K562 (cell line): ENCODE data around the gene SKIDA1. TPM values are rescaled to one million over a fixed set of nuclear protein-coding genes. Genes with fewer than 3 reads are reported as not detected.

Experiments
- ATAC-seq: fragments of 200-7000 bp; cut with Tn5 transposase; 3 replicates; pipeline ENCODE4 v1.9.1; 2020; ENCODE audit warnings: moderate library complexity
- BruUV-seq: library from RNA; stranded (reverse); fragments of 400-500 nt; replicated peaks from 2 replicates; lab custom pipeline; 2021; lab: Mats Ljungman, UMichigan
- CTCF ChIA-PET: fragments of 300-600 bp; formaldehyde crosslinking; extraction: SDS; loops from one replicate; lab custom pipeline; 2021; ENCODE audit warnings: low intra/inter-chr PET ratio; lab: Yijun Ruan, JAX
- POLR2A ChIA-PET: fragments of 300-600, 350-650 bp; sonication (Branson Sonifier 250); formaldehyde crosslinking; extraction: SDS; loops from one replicate; lab custom pipeline; 2021; ENCODE audit warnings: antibody characterized with exemption, inconsistent platforms; lab: Yijun Ruan, JAX
- DNase-seq, 4 experiments: peaks; one replicate each; pipeline versions ENCODE4 v3.0.0 to v3.0.0-alpha.2; 2011 to 2018; ENCODE audit warnings: low spot score in 3 of 4, mixed read lengths in 3 of 4; ENCODE audit errors: extremely low read depth in 1 of 4
- FAIRE-seq: peaks from 2 replicates; lab custom pipeline; 2011; peaks lifted over from hg19 to GRCh38; lab: Jason Lieb, UNC
- H2AFZ ChIP-seq: 2 replicates; pipeline ENCODE4 v1.6.0; 2011; ENCODE audit warnings: low read depth, low read length, control low read depth, inconsistent platforms
- H3K27ac ChIP-seq: fragments of 200-600 bp; 3 replicates; pipeline ENCODE4 v1.8.0; 2011; ENCODE audit warnings: low read depth, mild to moderate bottlenecking, control low read depth, inconsistent platforms, low read length, moderate library complexity, mixed read lengths; ENCODE audit errors: extremely low read depth
- H3K27me3 ChIP-seq, 2 experiments: fragments of 300-600 bp in 1 of 2; 2 replicates in 1 of 2; 3 replicates in 1 of 2; pipeline versions ENCODE4 v1.6.0 to v1.8.0; 2011; ENCODE audit warnings: inconsistent platforms in 2 of 2, low read length in 2 of 2, mild to moderate bottlenecking in 1 of 2, mixed read lengths in 1 of 2, moderate library complexity in 1 of 2; ENCODE audit not compliant: control insufficient read depth in 2 of 2, insufficient read depth in 2 of 2
- H3K36me3 ChIP-seq: fragments of 300-600 bp; 3 replicates; pipeline ENCODE4 v1.8.0; 2011; ENCODE audit warnings: mild to moderate bottlenecking, low read length, inconsistent platforms; ENCODE audit not compliant: control insufficient read depth, insufficient read depth
- H3K4me1 ChIP-seq, 2 experiments: fragments of 200-600 bp in 1 of 2; replicated peaks in 1 of 2; 2 replicates in 1 of 2; 3 replicates in 1 of 2; pipeline versions ENCODE4 v1.5.1 to v1.8.0; 2011; ENCODE audit warnings: inconsistent platforms in 2 of 2, low read length in 2 of 2, mild to moderate bottlenecking in 1 of 2, mixed read lengths in 1 of 2, moderate library complexity in 1 of 2; ENCODE audit not compliant: control insufficient read depth in 2 of 2, insufficient read depth in 2 of 2
- H3K4me2 ChIP-seq: 2 replicates; pipeline ENCODE4 v1.6.1; 2011; ENCODE audit warnings: low read length, control low read depth, inconsistent platforms, mixed read lengths; ENCODE audit not compliant: insufficient read depth
- H3K4me3 ChIP-seq: fragments of 200-600 bp; sonication (generic), shearing (Covaris generic); 2 replicates; pipeline ENCODE4 v1.5.1; 2016; ENCODE audit warnings: control low read depth, inconsistent platforms
- H3K79me2 ChIP-seq: fragments of 200-600 bp; 3 replicates; pipeline ENCODE4 v1.8.0; 2011; ENCODE audit warnings: low read length, inconsistent platforms; ENCODE audit not compliant: control insufficient read depth, insufficient read depth
- H3K9ac ChIP-seq, 2 experiments: 2 replicates each; pipeline versions ENCODE4 v1.6.0 to v1.6.1; 2011; ENCODE audit warnings: low read depth in 2 of 2, low read length in 2 of 2, control low read depth in 1 of 2, inconsistent platforms in 1 of 2, mild to moderate bottlenecking in 1 of 2, mixed read lengths in 1 of 2; ENCODE audit not compliant: insufficient read depth in 1 of 2
- H3K9me1 ChIP-seq: one replicate; pipeline ENCODE4 v1.6.0; 2011; ENCODE audit warnings: inconsistent platforms, mild to moderate bottlenecking, low read length, moderate library complexity; ENCODE audit not compliant: control insufficient read depth, insufficient read depth
- H3K9me3 ChIP-seq: replicated peaks from 2 replicates; pipeline ENCODE4 v1.5.1; 2011; ENCODE audit warnings: low read depth, low read length, inconsistent platforms; ENCODE audit not compliant: control insufficient read depth, insufficient read depth
- H4K20me1 ChIP-seq: replicated peaks from 2 replicates; pipeline ENCODE4 v1.6.1; 2011; ENCODE audit warnings: low read length, inconsistent platforms, mixed read lengths; ENCODE audit not compliant: control insufficient read depth, insufficient read depth
- CREM ChIP-seq: IDR thresholded peaks from 2 replicates; pipeline ENCODE4 v1.6.1; 2014; ENCODE audit warnings: antibody characterized with exemption, low read depth
- CTBP1 ChIP-seq: fragments of 450-650 bp; IDR thresholded peaks from 2 replicates; pipeline ENCODE4 v1.6.1; 2016; ENCODE audit warnings: borderline replicate concordance
- IRF1 ChIP-seq: sonication (generic); formaldehyde crosslinking; IDR thresholded peaks from 2 replicates; pipeline ENCODE4 v1.8.0; 2022; ENCODE audit warnings: missing genetic modification reagents, mild to moderate bottlenecking, borderline replicate concordance
- KLF10 ChIP-seq: fragments of 250-450 bp; sonication (Bioruptor Pico); IDR thresholded peaks from 2 replicates; pipeline ENCODE4 v1.6.1; 2021; ENCODE audit warnings: matching md5 sums
- NR2C1 ChIP-seq, 2 experiments: fragments of 450-650 bp; IDR thresholded peaks; 2 replicates each; pipeline ENCODE4 v1.6.1; 2017; ENCODE audit warnings: mild to moderate bottlenecking in 2 of 2, antibody characterized with exemption in 1 of 2, inconsistent platforms in 1 of 2, missing compliant biosample characterization in 1 of 2, missing genetic modification characterization in 1 of 2
- PHF20 ChIP-seq: fragments of 450-650 bp; IDR thresholded peaks from 2 replicates; pipeline ENCODE4 v1.6.1; 2018; ENCODE audit not compliant: partially characterized antibody
- POLR2AphosphoS2 ChIP-seq: IDR thresholded peaks from 2 replicates; pipeline ENCODE4 v1.6.1; 2012; ENCODE audit warnings: low read length, improper control_type of control experiment
- RBM39 ChIP-seq: fragments of 200-400 bp; formaldehyde crosslinking; optimal IDR thresholded peaks from 2 replicates; pipeline ENCODE3; 2018; ENCODE audit warnings: low read depth, low read length
- TEAD1 ChIP-seq, 2 experiments: fragments of 450-650 bp in 1 of 2; sonication (generic) in 1 of 2; formaldehyde crosslinking; IDR thresholded peaks; 2 replicates each; pipeline versions ENCODE4 v1.4.0 to v1.8.0; 2020 to 2022; ENCODE audit warnings: mild to moderate bottlenecking in 2 of 2, missing genetic modification reagents in 1 of 2
- ZFX ChIP-seq: sonication (generic); formaldehyde crosslinking; IDR thresholded peaks from 2 replicates; pipeline ENCODE4 v1.8.0; 2022; ENCODE audit warnings: mild to moderate bottlenecking, missing genetic modification reagents, moderate library complexity
- ZNF12 ChIP-seq: sonication (generic); formaldehyde crosslinking; IDR thresholded peaks from 2 replicates; pipeline ENCODE4 v1.4.0; 2020; ENCODE audit warnings: mild to moderate bottlenecking, missing genetic modification reagents
- ZNF24 ChIP-seq: fragments of 450-650 bp; IDR thresholded peaks from 2 replicates; pipeline ENCODE4 v1.6.1; 2016
- ZNF431 ChIP-seq: sonication (generic); formaldehyde crosslinking; IDR thresholded peaks from 2 replicates; pipeline ENCODE4 v1.8.0; 2022; ENCODE audit warnings: mild to moderate bottlenecking, missing genetic modification reagents
- WGBS: fragments of 100-300 bp; shearing (Covaris generic); methylation state at CpG from one replicate; pipeline ENCODE4 v1.1.6; 2016; ENCODE audit warnings: low coverage, mixed read lengths; ENCODE audit not compliant: insufficient coverage; ENCODE audit errors: missing lambda C conversion rate; 5-methylcytosine and 5-hydroxymethylcytosine counted together
- in situ Hi-C: fragments of 300-500 bp; cut with MboI; formaldehyde crosslinking; loops from 4 replicates; pipeline ENCODE4 v1.15.0; 2018; ENCODE audit warnings: inconsistent platforms, mixed read lengths
- intact Hi-C: fragments of 100-400 bp; cut with micrococcal nuclease; formaldehyde crosslinking; loops from 2 replicates; pipeline ENCODE4 v1.14.2; 2022
- polyA plus RNA-seq, 8 experiments: library from polyadenylated mRNA; depleted of rRNA in 4 of 8; stranded (reverse) in 5 of 8; unstranded in 3 of 8; fragments of >200 nt; fragmentation: Nextera tagmentation in 2 of 8; fragmentation: Illumina TruSeq in 1 of 8; extraction: Ambion mirVana in 2 of 8; extraction: Trizol in 1 of 8; gene quantifications; 2 replicates each; pipeline versions ENCODE4 v1.2.1 to v1.2.3, GENCODE V29; 2011 to 2014; ENCODE audit warnings: inconsistent platforms in 1 of 8, missing spikeins in 1 of 8
- total RNA-seq, 7 experiments: library from RNA; depleted of rRNA in 6 of 7; stranded (reverse); fragments of >200 nt in 6 of 7; fragmentation: Illumina TruSeq in 2 of 7; extraction: Trizol in 2 of 7; gene quantifications; 2 replicates each; pipeline versions ENCODE4 v1.2.1 to v1.2.3, GENCODE V29; 2011 to 2021; ENCODE audit warnings: low replicate concordance in 1 of 7
- TF ChIP-seq, protein P1 (sequence below): sonication (generic); formaldehyde crosslinking; IDR thresholded peaks from 2 replicates; pipeline ENCODE4 v1.9.0; 2022; ENCODE audit warnings: mild to moderate bottlenecking, missing genetic modification reagents
- TF ChIP-seq, protein P2 (sequence below): fragments of 450-650 bp; IDR thresholded peaks from 2 replicates; pipeline ENCODE4 v1.6.1; 2016
- TF ChIP-seq, protein P3 (sequence below): IDR thresholded peaks from 3 replicates; pipeline ENCODE4 v1.6.1; 2011; ENCODE audit warnings: borderline replicate concordance, mild to moderate bottlenecking, moderate library complexity; ENCODE audit not compliant: insufficient read length; ENCODE audit errors: extremely low read depth

The SKIDA1 gene
- total and polyA plus RNA-seq, 9 of the 15 experiments (the other 6 are each of a cell fraction or from before 2014, with no cell fraction given): 0.05 to 1.1 (median 0.42) TPM

GRCh38 chr10:21533467-21534279 lies 8.2 kb upstream of the SKIDA1 start, which contains the start of gene MLLT10:
Gene MLLT10, plus strand, starts transcription at chr10:21534232. Its CDS starts 413 bp downstream, at chr10:21534645.
- POLR2A ChIA-PET: interaction anchor here (0.6 to 1.4 kb wide), 4 partner anchors 10 to 39 kb away, joined by 3 to 7 read pairs (median 5); no protein-coding TSS in a partner anchor
- TF ChIP-seq CREM: peak; percentile 71
- TF ChIP-seq RBM39: peak; percentile 84
- no peak for TF ChIP-seq ZNF431 (CRISPR knock-in tag)
- TF ChIP-seq IRF1 (CRISPR knock-in tag): no peak
- peak; percentile 90 for TF ChIP-seq CTBP1
- no peak for TF ChIP-seq NR2C1 (IDR thresholded peaks at IDR 0.05)
- TF ChIP-seq NR2C1 (tag; IDR thresholded peaks at IDR 0.05): peak; percentile 40; the same call in 1 of the 2 replicates
- TF ChIP-seq PHF20: no peak
- TF ChIP-seq KLF10 (CRISPR knock-in tag): no peak
- TF ChIP-seq, protein P1, sequence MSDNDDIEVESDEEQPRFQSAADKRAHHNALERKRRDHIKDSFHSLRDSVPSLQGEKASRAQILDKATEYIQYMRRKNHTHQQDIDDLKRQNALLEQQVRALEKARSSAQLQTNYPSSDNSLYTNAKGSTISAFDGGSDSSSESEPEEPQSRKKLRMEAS (CRISPR knock-in tag): peak; percentile 62
- TF ChIP-seq, protein P2, sequence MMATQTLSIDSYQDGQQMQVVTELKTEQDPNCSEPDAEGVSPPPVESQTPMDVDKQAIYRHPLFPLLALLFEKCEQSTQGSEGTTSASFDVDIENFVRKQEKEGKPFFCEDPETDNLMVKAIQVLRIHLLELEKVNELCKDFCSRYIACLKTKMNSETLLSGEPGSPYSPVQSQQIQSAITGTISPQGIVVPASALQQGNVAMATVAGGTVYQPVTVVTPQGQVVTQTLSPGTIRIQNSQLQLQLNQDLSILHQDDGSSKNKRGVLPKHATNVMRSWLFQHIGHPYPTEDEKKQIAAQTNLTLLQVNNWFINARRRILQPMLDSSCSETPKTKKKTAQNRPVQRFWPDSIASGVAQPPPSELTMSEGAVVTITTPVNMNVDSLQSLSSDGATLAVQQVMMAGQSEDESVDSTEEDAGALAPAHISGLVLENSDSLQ: no peak
- TF ChIP-seq ZNF12: no peak
- peak; percentile 66 for TF ChIP-seq ZFX (CRISPR knock-in tag)
- peak; percentile 26; the same call in 1 of the 2 replicates for TF ChIP-seq ZNF24
- TF ChIP-seq, protein P3, sequence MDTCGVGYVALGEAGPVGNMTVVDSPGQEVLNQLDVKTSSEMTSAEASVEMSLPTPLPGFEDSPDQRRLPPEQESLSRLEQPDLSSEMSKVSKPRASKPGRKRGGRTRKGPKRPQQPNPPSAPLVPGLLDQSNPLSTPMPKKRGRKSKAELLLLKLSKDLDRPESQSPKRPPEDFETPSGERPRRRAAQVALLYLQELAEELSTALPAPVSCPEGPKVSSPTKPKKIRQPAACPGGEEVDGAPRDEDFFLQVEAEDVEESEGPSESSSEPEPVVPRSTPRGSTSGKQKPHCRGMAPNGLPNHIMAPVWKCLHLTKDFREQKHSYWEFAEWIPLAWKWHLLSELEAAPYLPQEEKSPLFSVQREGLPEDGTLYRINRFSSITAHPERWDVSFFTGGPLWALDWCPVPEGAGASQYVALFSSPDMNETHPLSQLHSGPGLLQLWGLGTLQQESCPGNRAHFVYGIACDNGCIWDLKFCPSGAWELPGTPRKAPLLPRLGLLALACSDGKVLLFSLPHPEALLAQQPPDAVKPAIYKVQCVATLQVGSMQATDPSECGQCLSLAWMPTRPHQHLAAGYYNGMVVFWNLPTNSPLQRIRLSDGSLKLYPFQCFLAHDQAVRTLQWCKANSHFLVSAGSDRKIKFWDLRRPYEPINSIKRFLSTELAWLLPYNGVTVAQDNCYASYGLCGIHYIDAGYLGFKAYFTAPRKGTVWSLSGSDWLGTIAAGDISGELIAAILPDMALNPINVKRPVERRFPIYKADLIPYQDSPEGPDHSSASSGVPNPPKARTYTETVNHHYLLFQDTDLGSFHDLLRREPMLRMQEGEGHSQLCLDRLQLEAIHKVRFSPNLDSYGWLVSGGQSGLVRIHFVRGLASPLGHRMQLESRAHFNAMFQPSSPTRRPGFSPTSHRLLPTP: no peak
- peak in 1 of 2 experiments; percentile 34; a peak in 1 of 4 replicates for TF ChIP-seq TEAD1 (CRISPR knock-in tag; IDR thresholded peaks at IDR 0.05)
- no peak for TF ChIP-seq POLR2AphosphoS2

More at GRCh38 chr10:21533467-21534279, 8.2 kb upstream of the SKIDA1 start, which contains the start of gene MLLT10:
- peaks cover 8 to 11% of the 10 kb centered on the region in 2 experiments; a peak in 4 of 5 replicates for H3K4me1 ChIP-seq
- peak within 1 kb of the TSS; percentile 77 for H2AFZ ChIP-seq
- peak within 1 kb of the TSS; percentile 91 to 92 for H3K9ac ChIP-seq
- CTCF ChIA-PET: no interaction called here
- in situ Hi-C loops (no loop called here), intact Hi-C loops (loop anchor here (5.0 kb wide), 2 partner anchors 36 to 694 kb away; no protein-coding TSS in a partner anchor)
- H3K9me3 ChIP-seq: no peaks in the 10 kb centered on the region
- peak within 1 kb of the TSS; percentile 60 for H3K4me3 ChIP-seq
- H3K79me2 ChIP-seq: peaks cover 69% of the 10 kb centered on the region
- peak within 1 kb of the TSS; percentile 90 for H3K4me2 ChIP-seq
- WGBS: 0% methylated on average over 26 of the region's 74 CpGs
- DNase-seq (peak; percentile 88 to 97 (median 90)), ATAC-seq (peak; percentile 74), FAIRE-seq (peak; percentile 74)
- no peaks in the 10 kb centered on the region for H4K20me1 ChIP-seq
- no peaks in the 10 kb centered on the region for H3K27me3 ChIP-seq
- no peaks in the 10 kb centered on the region for H3K9me1 ChIP-seq
- peak within 1 kb of the TSS; percentile 96 for H3K27ac ChIP-seq
- TSS peak; percentile 98 for BruUV-seq
- peaks cover 31% of the 10 kb centered on the region; the same call in 2 of the 3 replicates for H3K36me3 ChIP-seq
